22Rv1 (cell line): Measurements from ENCODE around the gene BTBD9.

Source experiments
- ZFX ChIP-seq: fragments of 450-650 bp; IDR thresholded peaks from 2 replicates; pipeline ENCODE4 v1.6.1; 2017; ENCODE audit warnings: antibody characterized with exemption, borderline replicate concordance
- TF ChIP-seq, protein P1 (sequence below): fragments of 450-650 bp; IDR thresholded peaks from 2 replicates; pipeline ENCODE4 v1.5.1; 2017; ENCODE audit warnings: mild to moderate bottlenecking

DNA sequence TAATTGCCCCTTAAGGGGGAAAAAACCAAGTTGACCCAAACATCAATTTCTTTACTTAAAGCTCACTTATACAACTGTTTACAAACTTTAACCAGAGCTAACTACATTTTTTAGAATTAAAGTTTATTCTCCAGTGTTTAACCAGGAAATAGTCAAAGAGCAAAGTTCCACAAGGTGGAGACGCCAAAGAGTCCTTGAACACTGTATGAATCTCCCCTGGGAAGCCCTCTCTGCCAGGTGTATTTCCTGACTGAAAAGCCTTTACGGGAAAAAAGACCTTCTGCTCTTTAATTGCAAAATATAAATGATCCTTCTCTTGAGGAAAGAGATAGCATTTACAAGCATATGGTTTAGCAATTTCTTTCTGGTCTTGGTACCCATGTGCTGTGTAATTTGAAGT is 36.2 kb downstream of the BTBD9 start:
- TF ChIP-seq, protein P1, sequence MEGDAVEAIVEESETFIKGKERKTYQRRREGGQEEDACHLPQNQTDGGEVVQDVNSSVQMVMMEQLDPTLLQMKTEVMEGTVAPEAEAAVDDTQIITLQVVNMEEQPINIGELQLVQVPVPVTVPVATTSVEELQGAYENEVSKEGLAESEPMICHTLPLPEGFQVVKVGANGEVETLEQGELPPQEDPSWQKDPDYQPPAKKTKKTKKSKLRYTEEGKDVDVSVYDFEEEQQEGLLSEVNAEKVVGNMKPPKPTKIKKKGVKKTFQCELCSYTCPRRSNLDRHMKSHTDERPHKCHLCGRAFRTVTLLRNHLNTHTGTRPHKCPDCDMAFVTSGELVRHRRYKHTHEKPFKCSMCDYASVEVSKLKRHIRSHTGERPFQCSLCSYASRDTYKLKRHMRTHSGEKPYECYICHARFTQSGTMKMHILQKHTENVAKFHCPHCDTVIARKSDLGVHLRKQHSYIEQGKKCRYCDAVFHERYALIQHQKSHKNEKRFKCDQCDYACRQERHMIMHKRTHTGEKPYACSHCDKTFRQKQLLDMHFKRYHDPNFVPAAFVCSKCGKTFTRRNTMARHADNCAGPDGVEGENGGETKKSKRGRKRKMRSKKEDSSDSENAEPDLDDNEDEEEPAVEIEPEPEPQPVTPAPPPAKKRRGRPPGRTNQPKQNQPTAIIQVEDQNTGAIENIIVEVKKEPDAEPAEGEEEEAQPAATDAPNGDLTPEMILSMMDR = no peak
- no peak for TF ChIP-seq ZFX
